Panc1 (cell line): ENCODE measurements around the gene SCGB3A1. TPM values are rescaled to one million over a fixed set of nuclear protein-coding genes. Genes with fewer than 3 reads are reported as not detected.

ENCODE experiments used
- ATAC-seq: fragments of 200-7000 bp; cut with Tn5 transposase; 2 replicates; pipeline ENCODE4 v1.9.1; 2020; ENCODE audit warnings: mild to moderate bottlenecking, moderate library complexity
- BruUV-seq: library from RNA; stranded (reverse); fragments of 400-500 nt; replicated peaks from 2 replicates; lab custom pipeline; 2021; lab: Mats Ljungman, UMichigan
- CTCF ChIA-PET: fragments of 300-600 bp; sonication (Branson Sonifier 250); formaldehyde crosslinking; loops from one replicate; lab custom pipeline; 2022; ENCODE audit warnings: antibody characterized with exemption; lab: Charles Lee
- POLR2A ChIA-PET: fragments of 300-600 bp; sonication (Branson Sonifier 250); formaldehyde crosslinking; loops from one replicate; lab custom pipeline; 2022; ENCODE audit warnings: antibody characterized with exemption; lab: Charles Lee
- DNase-seq: peaks from one replicate; pipeline ENCODE4 v3.0.0-alpha.2; 2010; ENCODE audit warnings: low read depth, low spot score
- H3K27ac ChIP-seq: 2 replicates; pipeline ENCODE4 v1.5.1; 2011; ENCODE audit warnings: mild to moderate bottlenecking, low read length, inconsistent platforms
- H3K27me3 ChIP-seq: fragments of 200-500 bp; sonication (Bioruptor generic); 2 replicates; pipeline ENCODE4 v1.6.0; 2014; ENCODE audit warnings: low read length, inconsistent platforms; ENCODE audit not compliant: control insufficient read depth, insufficient read depth
- H3K36me3 ChIP-seq: fragments of 200-500 bp; sonication (Bioruptor generic); 2 replicates; pipeline ENCODE4 v1.5.1; 2014; ENCODE audit warnings: inconsistent platforms, mild to moderate bottlenecking, low read length, moderate library complexity; ENCODE audit not compliant: control insufficient read depth, insufficient read depth
- H3K4me1 ChIP-seq: 2 replicates; pipeline ENCODE4 v1.5.1; 2011; ENCODE audit warnings: inconsistent platforms, mild to moderate bottlenecking, low read length, moderate library complexity; ENCODE audit not compliant: control insufficient read depth, insufficient read depth
- H3K4me3 ChIP-seq, 2 experiments: 2 replicates each; pipeline ENCODE4 v1.5.1; 2011 to 2012; ENCODE audit warnings: low read depth in 2 of 2, low read length in 2 of 2, mild to moderate bottlenecking in 2 of 2, inconsistent platforms in 1 of 2, moderate library complexity in 1 of 2
- H3K9me3 ChIP-seq: fragments of 200-500 bp; sonication (Bioruptor generic); 2 replicates; pipeline ENCODE4 v1.5.1; 2014; ENCODE audit warnings: low read depth, mild to moderate bottlenecking, inconsistent platforms, low read length, moderate library complexity; ENCODE audit not compliant: control insufficient read depth, insufficient read depth
- CTCF ChIP-seq: fragments of 450-650 bp; IDR thresholded peaks from 2 replicates; pipeline ENCODE4 v1.5.1; 2017; ENCODE audit warnings: mild to moderate bottlenecking
- POLR2AphosphoS5 ChIP-seq: IDR thresholded peaks from 2 replicates; pipeline ENCODE4 v1.6.1; 2012; ENCODE audit warnings: mild to moderate bottlenecking, low read depth, low read length, moderate library complexity
- REST ChIP-seq, 2 experiments: IDR thresholded peaks; 2 replicates each; pipeline ENCODE4 v1.6.1; 2011 to 2012; ENCODE audit warnings: low read depth in 2 of 2, control low read depth in 1 of 2, low read length in 1 of 2, mild to moderate bottlenecking in 1 of 2, moderate library complexity in 1 of 2; ENCODE audit not compliant: insufficient read depth in 1 of 2
- SIN3A ChIP-seq: IDR thresholded peaks from 2 replicates; pipeline ENCODE4 v1.6.1; 2012; ENCODE audit warnings: low read depth, mild to moderate bottlenecking, low read length, moderate library complexity, borderline replicate concordance; ENCODE audit not compliant: insufficient read depth
- TCF7L2 ChIP-seq: IDR thresholded peaks from 2 replicates; pipeline ENCODE4 v1.6.1; 2011; ENCODE audit warnings: mild to moderate bottlenecking, low read depth, low read length, inconsistent platforms
- in situ Hi-C: cut with HindIII; loops from 2 replicates; pipeline ENCODE4 v1.10.0; 2016; ENCODE audit warnings: low sequenced_read_pairs, low pct_unique_long_range_greater_than_20kb
- intact Hi-C: fragments of 100-400 bp; cut with micrococcal nuclease; formaldehyde crosslinking; loops from one replicate; pipeline ENCODE4 v1.10.0; 2022; ENCODE audit not compliant: unreplicated experiment
- total RNA-seq: library from RNA; stranded (reverse); gene quantifications from one replicate; pipeline ENCODE4 v1.2.1, GENCODE V29; 2021; ENCODE audit not compliant: unreplicated experiment

SCGB3A1 gene
- total RNA-seq, 1 experiment from 2014 or later: not detected

- ChIA-PET CTCF (no interaction called here), POLR2A (no interaction called here)
- Histone ChIP-seq H3K36me3 (peaks cover 8% of the 10 kb centered on the region; the same call in 1 of the 2 replicates), H3K4me3 (no peak overlapping the region), H3K9me3 (no peaks in the 10 kb centered on the region), H3K4me1 (no peaks in the 10 kb centered on the region), H3K27me3 (no peaks in the 10 kb centered on the region; the same call in 1 of the 2 replicates), H3K27ac (no peak overlapping the region)
- TF ChIP-seq REST (IDR thresholded peaks at IDR 0.05; ENCODE audit: insufficient read depth in 1 of 2, low read depth in 2 of 2, low read length in 1 of 2) (no peak), CTCF (no peak), SIN3A (no peak), TCF7L2 (no peak), POLR2AphosphoS5 (no peak)
- no peak for ATAC-seq
- BruUV-seq: no TSS peak
- intact Hi-C loops: no loop called here
- in situ Hi-C loops: no loop called here
- DNase-seq: no peak
Observed at GRCh38 chr5:180580681-180581080, 10.6 kb downstream of the SCGB3A1 start.

- H3K4me1 ChIP-seq: no peaks in the 10 kb centered on the region
- no peak for DNase-seq
- no peaks in the 10 kb centered on the region for H3K9me3 ChIP-seq
- in situ Hi-C loops: no loop called here
- H3K36me3 ChIP-seq: peaks cover 12% of the 10 kb centered on the region; the same call in 1 of the 2 replicates
- BruUV-seq: no TSS peak
- no peak overlapping the region for H3K4me3 ChIP-seq
- intact Hi-C loops: no loop called here
- POLR2A ChIA-PET: no interaction called here
- CTCF ChIA-PET: no interaction called here
- no peaks in the 10 kb centered on the region for H3K27me3 ChIP-seq
- no peak overlapping the region for H3K27ac ChIP-seq
- TF ChIP-seq TCF7L2: no peak
- TF ChIP-seq POLR2AphosphoS5: no peak
- TF ChIP-seq REST (IDR thresholded peaks at IDR 0.05; ENCODE audit: insufficient read depth in 1 of 2, low read depth in 2 of 2, low read length in 1 of 2): no peak
- TF ChIP-seq CTCF: no peak
- no peak for TF ChIP-seq SIN3A
- no peak for ATAC-seq
Observed at GRCh38 chr5:180575571-180575970, 15.7 kb downstream of the SCGB3A1 start.
